ENCODE results near the gene IFIT1B.

DNA sequence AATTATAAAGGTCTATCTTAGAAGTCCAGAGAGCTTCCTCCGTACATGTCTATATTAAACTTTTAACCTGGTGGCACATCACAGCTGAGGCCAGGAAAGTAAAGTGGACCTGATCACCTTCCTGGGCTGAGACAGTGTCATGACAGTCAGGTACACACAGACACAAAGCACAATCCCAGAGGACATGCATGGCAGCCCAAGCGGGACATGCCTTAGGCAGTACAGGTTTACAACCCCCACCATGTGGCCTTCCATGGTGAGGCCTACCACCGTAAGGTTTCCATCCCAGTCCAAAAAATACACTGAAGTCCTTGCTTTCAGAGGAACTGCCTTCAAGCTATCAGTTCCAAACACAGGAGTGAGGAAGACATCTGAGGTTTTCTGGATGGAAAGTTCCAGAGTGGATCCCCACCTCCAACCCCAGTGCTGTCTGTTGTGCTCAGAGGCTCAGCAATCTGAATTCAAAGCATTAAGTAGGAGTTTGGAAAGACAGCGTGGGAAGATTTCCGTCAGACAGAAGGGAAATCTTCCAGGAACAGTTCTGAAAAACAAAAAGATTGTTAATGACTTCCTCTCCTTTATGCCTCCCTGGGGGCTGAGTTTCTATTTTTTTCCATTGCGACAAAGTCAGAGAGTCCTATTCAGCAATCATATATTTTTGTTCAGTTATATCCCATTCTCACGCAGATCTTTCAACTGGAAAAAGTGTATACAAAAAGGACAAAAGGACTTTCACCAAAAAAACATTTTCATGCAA is 30.0 kb upstream of the IFIT1B start:
- TF ChIP-seq FOXM1 (IDR thresholded peaks at IDR 0.05; ENCODE audit: low read depth) (no peak), FOXM1 (CRISPR knock-in tag; IDR thresholded peaks at IDR 0.05; ENCODE audit: low read depth) (no peak), ELF4 (CRISPR knock-in tag; IDR thresholded peaks at IDR 0.05) (no peak), CC2D1A (IDR thresholded peaks at IDR 0.05) (no peak), NFYB (IDR thresholded peaks at IDR 0.05; ENCODE audit: extremely low read depth, insufficient read length) (no peak)
- TF ChIP-seq, protein P1, sequence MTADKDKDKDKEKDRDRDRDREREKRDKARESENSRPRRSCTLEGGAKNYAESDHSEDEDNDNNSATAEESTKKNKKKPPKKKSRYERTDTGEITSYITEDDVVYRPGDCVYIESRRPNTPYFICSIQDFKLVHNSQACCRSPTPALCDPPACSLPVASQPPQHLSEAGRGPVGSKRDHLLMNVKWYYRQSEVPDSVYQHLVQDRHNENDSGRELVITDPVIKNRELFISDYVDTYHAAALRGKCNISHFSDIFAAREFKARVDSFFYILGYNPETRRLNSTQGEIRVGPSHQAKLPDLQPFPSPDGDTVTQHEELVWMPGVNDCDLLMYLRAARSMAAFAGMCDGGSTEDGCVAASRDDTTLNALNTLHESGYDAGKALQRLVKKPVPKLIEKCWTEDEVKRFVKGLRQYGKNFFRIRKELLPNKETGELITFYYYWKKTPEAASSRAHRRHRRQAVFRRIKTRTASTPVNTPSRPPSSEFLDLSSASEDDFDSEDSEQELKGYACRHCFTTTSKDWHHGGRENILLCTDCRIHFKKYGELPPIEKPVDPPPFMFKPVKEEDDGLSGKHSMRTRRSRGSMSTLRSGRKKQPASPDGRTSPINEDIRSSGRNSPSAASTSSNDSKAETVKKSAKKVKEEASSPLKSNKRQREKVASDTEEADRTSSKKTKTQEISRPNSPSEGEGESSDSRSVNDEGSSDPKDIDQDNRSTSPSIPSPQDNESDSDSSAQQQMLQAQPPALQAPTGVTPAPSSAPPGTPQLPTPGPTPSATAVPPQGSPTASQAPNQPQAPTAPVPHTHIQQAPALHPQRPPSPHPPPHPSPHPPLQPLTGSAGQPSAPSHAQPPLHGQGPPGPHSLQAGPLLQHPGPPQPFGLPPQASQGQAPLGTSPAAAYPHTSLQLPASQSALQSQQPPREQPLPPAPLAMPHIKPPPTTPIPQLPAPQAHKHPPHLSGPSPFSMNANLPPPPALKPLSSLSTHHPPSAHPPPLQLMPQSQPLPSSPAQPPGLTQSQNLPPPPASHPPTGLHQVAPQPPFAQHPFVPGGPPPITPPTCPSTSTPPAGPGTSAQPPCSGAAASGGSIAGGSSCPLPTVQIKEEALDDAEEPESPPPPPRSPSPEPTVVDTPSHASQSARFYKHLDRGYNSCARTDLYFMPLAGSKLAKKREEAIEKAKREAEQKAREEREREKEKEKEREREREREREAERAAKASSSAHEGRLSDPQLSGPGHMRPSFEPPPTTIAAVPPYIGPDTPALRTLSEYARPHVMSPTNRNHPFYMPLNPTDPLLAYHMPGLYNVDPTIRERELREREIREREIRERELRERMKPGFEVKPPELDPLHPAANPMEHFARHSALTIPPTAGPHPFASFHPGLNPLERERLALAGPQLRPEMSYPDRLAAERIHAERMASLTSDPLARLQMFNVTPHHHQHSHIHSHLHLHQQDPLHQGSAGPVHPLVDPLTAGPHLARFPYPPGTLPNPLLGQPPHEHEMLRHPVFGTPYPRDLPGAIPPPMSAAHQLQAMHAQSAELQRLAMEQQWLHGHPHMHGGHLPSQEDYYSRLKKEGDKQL (CRISPR knock-in tag; IDR thresholded peaks at IDR 0.05; ENCODE audit: borderline replicate concordance): no peak
- TF ChIP-seq, protein P2, sequence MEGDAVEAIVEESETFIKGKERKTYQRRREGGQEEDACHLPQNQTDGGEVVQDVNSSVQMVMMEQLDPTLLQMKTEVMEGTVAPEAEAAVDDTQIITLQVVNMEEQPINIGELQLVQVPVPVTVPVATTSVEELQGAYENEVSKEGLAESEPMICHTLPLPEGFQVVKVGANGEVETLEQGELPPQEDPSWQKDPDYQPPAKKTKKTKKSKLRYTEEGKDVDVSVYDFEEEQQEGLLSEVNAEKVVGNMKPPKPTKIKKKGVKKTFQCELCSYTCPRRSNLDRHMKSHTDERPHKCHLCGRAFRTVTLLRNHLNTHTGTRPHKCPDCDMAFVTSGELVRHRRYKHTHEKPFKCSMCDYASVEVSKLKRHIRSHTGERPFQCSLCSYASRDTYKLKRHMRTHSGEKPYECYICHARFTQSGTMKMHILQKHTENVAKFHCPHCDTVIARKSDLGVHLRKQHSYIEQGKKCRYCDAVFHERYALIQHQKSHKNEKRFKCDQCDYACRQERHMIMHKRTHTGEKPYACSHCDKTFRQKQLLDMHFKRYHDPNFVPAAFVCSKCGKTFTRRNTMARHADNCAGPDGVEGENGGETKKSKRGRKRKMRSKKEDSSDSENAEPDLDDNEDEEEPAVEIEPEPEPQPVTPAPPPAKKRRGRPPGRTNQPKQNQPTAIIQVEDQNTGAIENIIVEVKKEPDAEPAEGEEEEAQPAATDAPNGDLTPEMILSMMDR (IDR thresholded peaks at IDR 0.05 in 2 of 3, conservative IDR thresholded peaks at IDR 0.05 in 1 of 3; ENCODE audit: insufficient read depth in 2 of 3, low read depth in 1 of 3, low read length in 3 of 3): no peak
- TF ChIP-seq, protein P3, sequence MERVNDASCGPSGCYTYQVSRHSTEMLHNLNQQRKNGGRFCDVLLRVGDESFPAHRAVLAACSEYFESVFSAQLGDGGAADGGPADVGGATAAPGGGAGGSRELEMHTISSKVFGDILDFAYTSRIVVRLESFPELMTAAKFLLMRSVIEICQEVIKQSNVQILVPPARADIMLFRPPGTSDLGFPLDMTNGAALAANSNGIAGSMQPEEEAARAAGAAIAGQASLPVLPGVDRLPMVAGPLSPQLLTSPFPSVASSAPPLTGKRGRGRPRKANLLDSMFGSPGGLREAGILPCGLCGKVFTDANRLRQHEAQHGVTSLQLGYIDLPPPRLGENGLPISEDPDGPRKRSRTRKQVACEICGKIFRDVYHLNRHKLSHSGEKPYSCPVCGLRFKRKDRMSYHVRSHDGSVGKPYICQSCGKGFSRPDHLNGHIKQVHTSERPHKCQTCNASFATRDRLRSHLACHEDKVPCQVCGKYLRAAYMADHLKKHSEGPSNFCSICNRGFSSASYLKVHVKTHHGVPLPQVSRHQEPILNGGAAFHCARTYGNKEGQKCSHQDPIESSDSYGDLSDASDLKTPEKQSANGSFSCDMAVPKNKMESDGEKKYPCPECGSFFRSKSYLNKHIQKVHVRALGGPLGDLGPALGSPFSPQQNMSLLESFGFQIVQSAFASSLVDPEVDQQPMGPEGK (CRISPR knock-in tag; IDR thresholded peaks at IDR 0.05; ENCODE audit: borderline replicate concordance): no peak

All from K562 (cell line).